ENCODE results near the gene PSMC4.

DNA sequence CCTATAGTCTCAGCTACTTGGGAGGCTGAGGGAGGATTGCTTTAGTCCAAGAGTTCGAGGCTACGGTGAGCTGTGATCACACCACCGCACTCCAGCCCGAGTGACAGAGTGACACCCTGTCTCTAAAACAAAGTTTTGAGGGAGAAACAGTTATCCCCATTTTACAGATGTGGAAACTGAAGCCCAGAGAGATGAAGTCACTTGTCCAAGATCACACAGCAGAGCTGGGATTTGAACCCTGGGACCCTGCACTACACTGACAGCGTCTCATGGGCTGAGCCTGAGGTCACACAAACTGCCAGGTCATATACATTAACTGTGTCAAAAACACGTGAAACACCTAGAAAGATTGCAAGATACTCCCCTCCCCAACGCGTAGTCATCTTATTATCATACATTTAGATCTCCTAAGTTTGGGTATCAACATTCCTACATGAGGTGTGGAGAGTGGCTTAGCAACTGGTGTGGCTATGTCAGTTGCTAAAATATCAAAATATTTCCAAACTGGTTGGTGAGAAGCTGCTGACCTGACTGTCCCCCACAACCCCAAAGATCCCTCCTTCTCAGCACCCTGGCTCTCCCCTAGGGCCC lies 44.7 kb upstream of the PSMC4 start:
- no peak for TF ChIP-seq POLR2A (IDR thresholded peaks at IDR 0.05)
- TF ChIP-seq, protein P1, sequence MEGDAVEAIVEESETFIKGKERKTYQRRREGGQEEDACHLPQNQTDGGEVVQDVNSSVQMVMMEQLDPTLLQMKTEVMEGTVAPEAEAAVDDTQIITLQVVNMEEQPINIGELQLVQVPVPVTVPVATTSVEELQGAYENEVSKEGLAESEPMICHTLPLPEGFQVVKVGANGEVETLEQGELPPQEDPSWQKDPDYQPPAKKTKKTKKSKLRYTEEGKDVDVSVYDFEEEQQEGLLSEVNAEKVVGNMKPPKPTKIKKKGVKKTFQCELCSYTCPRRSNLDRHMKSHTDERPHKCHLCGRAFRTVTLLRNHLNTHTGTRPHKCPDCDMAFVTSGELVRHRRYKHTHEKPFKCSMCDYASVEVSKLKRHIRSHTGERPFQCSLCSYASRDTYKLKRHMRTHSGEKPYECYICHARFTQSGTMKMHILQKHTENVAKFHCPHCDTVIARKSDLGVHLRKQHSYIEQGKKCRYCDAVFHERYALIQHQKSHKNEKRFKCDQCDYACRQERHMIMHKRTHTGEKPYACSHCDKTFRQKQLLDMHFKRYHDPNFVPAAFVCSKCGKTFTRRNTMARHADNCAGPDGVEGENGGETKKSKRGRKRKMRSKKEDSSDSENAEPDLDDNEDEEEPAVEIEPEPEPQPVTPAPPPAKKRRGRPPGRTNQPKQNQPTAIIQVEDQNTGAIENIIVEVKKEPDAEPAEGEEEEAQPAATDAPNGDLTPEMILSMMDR (IDR thresholded peaks at IDR 0.05): no peak

All from lower leg skin (tissue), 3 donors.